BE2C (cell line): ENCODE results near the gene KRT1.

Source experiments
- DNase-seq: peaks from one replicate; pipeline ENCODE4 v3.0.0-alpha.2; 2020
- H3K27me3 ChIP-seq: fragments of 250-450 bp; sonication (Bioruptor Pico); 2 replicates; pipeline ENCODE4 v1.5.1; 2020; ENCODE audit warnings: mild to moderate bottlenecking
- H3K36me3 ChIP-seq: fragments of 250-450 bp; sonication (Bioruptor Pico); 2 replicates; pipeline ENCODE4 v1.5.1; 2020; ENCODE audit warnings: mild to moderate bottlenecking
- H3K4me1 ChIP-seq: fragments of 250-450 bp; sonication (Bioruptor Pico); 2 replicates; pipeline ENCODE4 v1.5.1; 2020
- H3K4me3 ChIP-seq: 2 replicates; pipeline ENCODE4 v1.5.1; 2011; ENCODE audit warnings: low read depth, low read length
- H3K9me3 ChIP-seq: fragments of 250-450 bp; sonication (Bioruptor Pico); 2 replicates; pipeline ENCODE4 v1.5.1; 2020
- TF ChIP-seq, protein P1 (sequence below): IDR thresholded peaks from 2 replicates; pipeline ENCODE4 v1.5.1; 2012; ENCODE audit warnings: mild to moderate bottlenecking, low read depth, low read length

Gene KRT1

GRCh38 chr12:52722680-52723079 lies 42.5 kb upstream of the KRT1 start:
- Histone ChIP-seq H3K36me3 (no peaks in the 10 kb centered on the region), H3K27me3 (peaks cover 12% of the 10 kb centered on the region), H3K9me3 (no peaks in the 10 kb centered on the region), H3K4me1 (no peaks in the 10 kb centered on the region), H3K4me3 (no peak overlapping the region)
- TF ChIP-seq, protein P1, sequence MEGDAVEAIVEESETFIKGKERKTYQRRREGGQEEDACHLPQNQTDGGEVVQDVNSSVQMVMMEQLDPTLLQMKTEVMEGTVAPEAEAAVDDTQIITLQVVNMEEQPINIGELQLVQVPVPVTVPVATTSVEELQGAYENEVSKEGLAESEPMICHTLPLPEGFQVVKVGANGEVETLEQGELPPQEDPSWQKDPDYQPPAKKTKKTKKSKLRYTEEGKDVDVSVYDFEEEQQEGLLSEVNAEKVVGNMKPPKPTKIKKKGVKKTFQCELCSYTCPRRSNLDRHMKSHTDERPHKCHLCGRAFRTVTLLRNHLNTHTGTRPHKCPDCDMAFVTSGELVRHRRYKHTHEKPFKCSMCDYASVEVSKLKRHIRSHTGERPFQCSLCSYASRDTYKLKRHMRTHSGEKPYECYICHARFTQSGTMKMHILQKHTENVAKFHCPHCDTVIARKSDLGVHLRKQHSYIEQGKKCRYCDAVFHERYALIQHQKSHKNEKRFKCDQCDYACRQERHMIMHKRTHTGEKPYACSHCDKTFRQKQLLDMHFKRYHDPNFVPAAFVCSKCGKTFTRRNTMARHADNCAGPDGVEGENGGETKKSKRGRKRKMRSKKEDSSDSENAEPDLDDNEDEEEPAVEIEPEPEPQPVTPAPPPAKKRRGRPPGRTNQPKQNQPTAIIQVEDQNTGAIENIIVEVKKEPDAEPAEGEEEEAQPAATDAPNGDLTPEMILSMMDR = no peak
- DNase-seq = no peak

GRCh38 chr12:52721838-52722470 lies 41.7 kb upstream of the KRT1 start:
- Histone ChIP-seq H3K4me1 (no peaks in the 10 kb centered on the region), H3K27me3 (peaks cover 15% of the 10 kb centered on the region), H3K36me3 (no peaks in the 10 kb centered on the region), H3K9me3 (no peaks in the 10 kb centered on the region), H3K4me3 (no peak overlapping the region)
- no peak for DNase-seq
- TF ChIP-seq, protein P1 = no peak

DNA sequence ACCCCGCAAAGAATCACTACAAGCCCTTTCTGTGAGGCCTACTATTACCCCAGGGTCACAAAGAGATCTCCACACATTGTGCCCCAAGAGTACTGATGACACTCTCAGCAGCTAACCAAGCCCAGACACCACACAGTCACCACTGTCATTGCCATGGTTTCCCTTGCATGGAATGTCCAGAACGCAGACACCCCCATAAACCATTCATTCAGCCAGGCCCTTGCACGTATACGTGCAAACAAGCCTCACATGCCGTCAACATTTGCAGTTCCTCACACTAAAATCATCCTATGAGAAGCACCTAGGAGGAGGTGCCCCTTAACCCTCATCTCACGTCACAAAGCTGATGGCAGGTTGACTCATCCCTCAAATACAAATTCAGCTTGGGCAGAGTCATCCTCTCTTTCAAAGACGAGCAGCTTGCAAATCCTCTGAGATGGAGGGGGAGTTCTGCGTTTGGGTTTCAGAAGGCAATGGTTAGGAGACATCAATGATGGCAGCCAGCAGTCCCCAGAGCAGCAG lies 40.2 kb upstream of the KRT1 start:
- H3K4me1 ChIP-seq = no peaks in the 10 kb centered on the region
- TF ChIP-seq, protein P1 = no peak
- H3K27me3 ChIP-seq = peaks cover 21% of the 10 kb centered on the region
- no peaks in the 10 kb centered on the region for H3K9me3 ChIP-seq
- H3K36me3 ChIP-seq = no peaks in the 10 kb centered on the region
- DNase-seq = no peak
- no peak overlapping the region for H3K4me3 ChIP-seq

GRCh38 chr12:52716061-52716460 lies 35.9 kb upstream of the KRT1 start:
- Histone ChIP-seq H3K9me3 (no peaks in the 10 kb centered on the region), H3K4me1 (no peaks in the 10 kb centered on the region), H3K36me3 (no peaks in the 10 kb centered on the region), H3K4me3 (no peak overlapping the region), H3K27me3 (peaks cover 46% of the 10 kb centered on the region)
- DNase-seq = no peak
- TF ChIP-seq, protein P1 = no peak

DNA sequence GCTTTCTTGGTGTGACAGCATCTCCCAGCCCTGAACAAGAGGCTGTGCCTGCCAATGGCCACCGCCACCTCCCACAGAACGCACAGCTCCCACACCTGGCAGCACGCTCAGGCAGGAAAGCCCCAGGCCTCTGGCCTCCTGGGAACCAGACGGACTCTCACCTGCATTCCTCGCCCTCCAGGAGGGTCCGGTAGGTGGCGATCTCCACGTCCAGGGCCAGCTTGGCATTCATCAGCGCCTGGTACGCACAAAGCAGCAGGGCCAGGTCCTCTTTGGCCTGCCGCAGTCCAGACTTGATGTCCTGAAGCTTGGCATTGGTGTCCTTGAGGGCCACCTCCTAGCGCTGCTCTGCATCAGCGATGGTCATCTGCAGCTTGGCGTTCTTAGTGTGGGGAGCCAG lies 35.2 kb upstream of the KRT1 start:
- Histone ChIP-seq H3K27me3 (peaks cover 46% of the 10 kb centered on the region), H3K4me1 (no peaks in the 10 kb centered on the region), H3K36me3 (no peaks in the 10 kb centered on the region), H3K9me3 (no peaks in the 10 kb centered on the region), H3K4me3 (no peak overlapping the region)
- DNase-seq = no peak
- TF ChIP-seq, protein P1 = peak; percentile 23

DNA sequence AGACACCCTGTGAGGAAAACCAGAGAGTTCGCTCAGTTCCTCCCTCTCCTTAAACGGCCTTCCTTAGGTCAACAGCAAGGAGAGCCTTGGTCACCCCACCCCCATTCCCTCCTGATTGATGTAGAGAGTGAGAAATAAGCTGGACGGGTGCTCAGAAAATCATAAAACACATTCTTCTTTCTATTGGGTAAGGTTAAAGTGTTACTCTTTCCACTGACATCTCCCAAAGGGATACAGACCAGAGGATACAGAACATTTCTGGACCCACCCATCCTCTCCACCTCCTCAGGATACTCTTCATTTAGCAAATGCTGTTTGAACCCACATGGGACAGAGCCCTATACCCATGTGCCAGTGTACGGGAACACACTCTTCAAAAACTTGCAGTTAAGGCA lies 34.7 kb upstream of the KRT1 start:
- Histone ChIP-seq H3K4me3 (no peak overlapping the region), H3K27me3 (peaks cover 46% of the 10 kb centered on the region), H3K4me1 (no peaks in the 10 kb centered on the region), H3K9me3 (no peaks in the 10 kb centered on the region), H3K36me3 (no peaks in the 10 kb centered on the region)
- TF ChIP-seq, protein P1 = no peak
- no peak for DNase-seq
